ENCODE data around the gene PIP5KL1.
"Not testable (repeated sequence)": the region's sequence is repeated elsewhere in the genome, so short reads cannot be mapped to it uniquely, and the experiment has no call there.

PIP5KL1 gene

DNA sequence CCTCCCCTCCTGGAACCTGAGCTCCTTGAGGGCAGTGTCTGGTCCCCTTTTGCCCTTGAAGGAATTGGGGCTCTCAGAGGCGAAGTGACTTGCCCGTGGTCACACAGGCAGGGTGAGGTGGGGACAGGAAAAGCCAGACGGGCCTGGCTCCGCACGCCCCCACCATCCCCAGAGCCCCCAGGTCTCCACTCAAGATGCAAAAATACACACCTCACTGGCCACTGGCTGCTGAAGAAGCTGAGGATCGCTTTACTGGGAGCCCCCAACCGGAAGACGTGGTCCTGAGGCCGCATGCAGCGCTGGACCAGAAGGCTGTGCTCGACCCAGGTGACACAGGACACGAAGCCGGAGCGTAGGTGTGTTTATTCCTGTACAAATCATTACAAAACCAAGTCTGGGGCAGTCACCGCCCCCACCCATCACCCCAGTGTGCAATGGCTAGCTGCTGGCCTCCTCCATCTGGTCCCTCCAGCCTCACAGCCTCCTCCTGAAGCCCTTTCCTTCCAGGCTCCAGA lies 45.5 kb downstream of the PIP5KL1 start:
- no peak overlapping the region for H3K4me3 ChIP-seq (ENCODE audit: low read depth, low read length)
- no peak for DNase-seq (ENCODE audit: low read depth)
- TF ChIP-seq, protein P1, sequence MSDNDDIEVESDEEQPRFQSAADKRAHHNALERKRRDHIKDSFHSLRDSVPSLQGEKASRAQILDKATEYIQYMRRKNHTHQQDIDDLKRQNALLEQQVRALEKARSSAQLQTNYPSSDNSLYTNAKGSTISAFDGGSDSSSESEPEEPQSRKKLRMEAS (IDR thresholded peaks at IDR 0.05; ENCODE audit: low read depth, low read length) = no peak
- no peak for TF ChIP-seq POLR2A (IDR thresholded peaks at IDR 0.05; ENCODE audit: extremely low read depth, insufficient read length)

DNA sequence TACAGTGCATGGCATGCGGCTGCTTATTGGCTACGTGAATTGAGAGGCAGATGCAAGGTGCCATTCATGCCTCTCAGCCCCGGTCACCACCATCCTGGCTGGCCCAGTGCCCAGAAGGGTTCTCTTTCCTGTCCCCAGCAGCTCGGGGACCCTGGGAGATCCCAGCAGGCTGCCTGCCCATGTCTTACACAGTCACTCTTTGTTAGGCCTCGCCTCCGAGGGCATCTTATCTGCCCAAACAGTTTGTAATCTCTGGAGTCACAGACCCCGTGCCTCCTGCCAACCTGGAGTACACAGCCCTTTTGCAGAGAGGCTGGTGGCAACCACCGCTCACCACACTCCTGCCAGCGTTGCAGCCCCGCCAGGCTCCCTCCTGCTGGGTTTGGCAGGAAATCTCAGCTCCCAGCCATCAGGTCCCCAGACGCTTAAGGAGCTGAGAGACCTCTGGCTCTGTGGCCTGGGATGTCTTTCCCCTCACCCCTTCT lies 46.1 kb downstream of the PIP5KL1 start:
- H3K4me3 ChIP-seq (ENCODE audit: low read depth, low read length) = no peak overlapping the region
- no peak for DNase-seq (ENCODE audit: low read depth)
- TF ChIP-seq, protein P2, sequence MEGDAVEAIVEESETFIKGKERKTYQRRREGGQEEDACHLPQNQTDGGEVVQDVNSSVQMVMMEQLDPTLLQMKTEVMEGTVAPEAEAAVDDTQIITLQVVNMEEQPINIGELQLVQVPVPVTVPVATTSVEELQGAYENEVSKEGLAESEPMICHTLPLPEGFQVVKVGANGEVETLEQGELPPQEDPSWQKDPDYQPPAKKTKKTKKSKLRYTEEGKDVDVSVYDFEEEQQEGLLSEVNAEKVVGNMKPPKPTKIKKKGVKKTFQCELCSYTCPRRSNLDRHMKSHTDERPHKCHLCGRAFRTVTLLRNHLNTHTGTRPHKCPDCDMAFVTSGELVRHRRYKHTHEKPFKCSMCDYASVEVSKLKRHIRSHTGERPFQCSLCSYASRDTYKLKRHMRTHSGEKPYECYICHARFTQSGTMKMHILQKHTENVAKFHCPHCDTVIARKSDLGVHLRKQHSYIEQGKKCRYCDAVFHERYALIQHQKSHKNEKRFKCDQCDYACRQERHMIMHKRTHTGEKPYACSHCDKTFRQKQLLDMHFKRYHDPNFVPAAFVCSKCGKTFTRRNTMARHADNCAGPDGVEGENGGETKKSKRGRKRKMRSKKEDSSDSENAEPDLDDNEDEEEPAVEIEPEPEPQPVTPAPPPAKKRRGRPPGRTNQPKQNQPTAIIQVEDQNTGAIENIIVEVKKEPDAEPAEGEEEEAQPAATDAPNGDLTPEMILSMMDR (IDR thresholded peaks at IDR 0.05; ENCODE audit: low read depth, low read length) = no peak
- TF ChIP-seq MYC (IDR thresholded peaks at IDR 0.05; ENCODE audit: low read depth, low read length) = no peak
- no peak for TF ChIP-seq POLR2A (IDR thresholded peaks at IDR 0.05; ENCODE audit: extremely low read depth, insufficient read length)
- TF ChIP-seq, protein P1 (IDR thresholded peaks at IDR 0.05; ENCODE audit: low read depth, low read length) = no peak

DNA sequence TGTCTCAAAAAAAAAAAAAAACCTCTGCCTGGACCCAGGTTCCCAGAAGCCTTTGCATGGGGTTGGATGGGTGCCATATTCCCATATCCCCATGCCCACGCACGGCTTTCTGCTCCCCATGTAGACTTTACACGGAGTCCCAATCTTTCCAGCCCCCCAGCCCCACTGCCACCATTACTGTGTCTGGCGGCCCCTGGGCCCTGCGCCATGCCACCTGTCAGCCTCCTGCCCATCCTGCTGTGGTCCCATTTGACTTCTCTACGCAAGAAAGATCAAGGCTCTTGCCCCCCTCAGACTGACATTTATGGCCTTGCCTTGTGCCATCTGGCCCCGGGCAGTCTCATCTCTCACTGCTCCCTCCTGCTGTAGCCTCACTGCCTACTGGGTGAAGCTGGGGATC lies 46.6 kb downstream of the PIP5KL1 start:
- TF ChIP-seq POLR2A (IDR thresholded peaks at IDR 0.05; ENCODE audit: extremely low read depth, insufficient read length) (no peak), MYC (IDR thresholded peaks at IDR 0.05; ENCODE audit: low read depth, low read length) (no peak)
- TF ChIP-seq, protein P1 (IDR thresholded peaks at IDR 0.05; ENCODE audit: low read depth, low read length) = no peak
- TF ChIP-seq, protein P2 (IDR thresholded peaks at IDR 0.05; ENCODE audit: low read depth, low read length) = no peak
- no peak for DNase-seq (ENCODE audit: low read depth)
- no peak overlapping the region for H3K4me3 ChIP-seq (ENCODE audit: low read depth, low read length)

DNA sequence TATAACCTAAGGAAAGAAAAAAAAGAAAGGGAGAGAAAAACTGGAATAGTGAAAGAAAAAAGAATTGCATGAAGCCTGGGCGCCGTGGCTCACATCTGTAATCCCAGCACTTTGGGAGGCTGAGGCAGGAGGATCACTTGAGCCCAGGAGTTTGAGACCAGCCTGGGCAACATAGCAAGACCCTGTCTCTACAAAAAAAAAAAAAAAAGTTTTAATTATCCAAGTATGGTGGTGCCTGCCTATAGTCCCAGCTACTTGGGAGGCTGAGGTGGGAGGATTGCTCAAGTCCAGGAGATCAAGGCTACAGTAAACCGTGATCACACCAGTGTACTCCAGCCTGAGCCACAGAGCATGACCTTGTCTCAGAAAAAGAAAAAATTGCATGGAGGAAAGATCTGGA lies 48.9 kb downstream of the PIP5KL1 start:
- H3K4me3 ChIP-seq (ENCODE audit: low read depth, low read length); DNase-seq (ENCODE audit: low read depth): not testable (repeated sequence)

DNA sequence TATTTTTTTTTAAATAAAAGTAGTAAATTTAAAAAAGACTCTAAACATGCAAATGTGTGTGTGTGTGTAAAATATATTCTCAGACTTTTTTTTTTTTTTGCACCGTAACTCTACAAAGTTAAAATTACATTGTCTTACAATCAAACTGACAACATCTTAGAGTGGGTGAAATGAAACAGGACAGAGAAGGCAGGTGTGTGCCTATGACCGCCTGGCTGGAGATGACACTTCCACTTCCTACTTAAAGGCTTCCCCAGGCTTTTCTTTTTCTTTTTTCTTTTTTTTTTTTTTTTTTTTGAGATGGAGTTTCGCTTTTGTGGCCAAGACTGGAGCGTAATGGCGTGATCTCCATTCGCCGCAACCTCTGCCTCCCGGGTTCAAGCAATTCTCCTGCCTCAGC lies 50.4 kb downstream of the PIP5KL1 start:
- TF ChIP-seq, protein P1 (IDR thresholded peaks at IDR 0.05; ENCODE audit: low read depth, low read length) = no peak
- TF ChIP-seq, protein P2 (IDR thresholded peaks at IDR 0.05; ENCODE audit: low read depth, low read length) = no peak
- no peak for TF ChIP-seq MYC (IDR thresholded peaks at IDR 0.05; ENCODE audit: low read depth, low read length)
- no peak for TF ChIP-seq POLR2A (IDR thresholded peaks at IDR 0.05; ENCODE audit: extremely low read depth, insufficient read length)
- DNase-seq (ENCODE audit: low read depth) = no peak
- H3K4me3 ChIP-seq (ENCODE audit: low read depth, low read length) = no peak overlapping the region

DNA sequence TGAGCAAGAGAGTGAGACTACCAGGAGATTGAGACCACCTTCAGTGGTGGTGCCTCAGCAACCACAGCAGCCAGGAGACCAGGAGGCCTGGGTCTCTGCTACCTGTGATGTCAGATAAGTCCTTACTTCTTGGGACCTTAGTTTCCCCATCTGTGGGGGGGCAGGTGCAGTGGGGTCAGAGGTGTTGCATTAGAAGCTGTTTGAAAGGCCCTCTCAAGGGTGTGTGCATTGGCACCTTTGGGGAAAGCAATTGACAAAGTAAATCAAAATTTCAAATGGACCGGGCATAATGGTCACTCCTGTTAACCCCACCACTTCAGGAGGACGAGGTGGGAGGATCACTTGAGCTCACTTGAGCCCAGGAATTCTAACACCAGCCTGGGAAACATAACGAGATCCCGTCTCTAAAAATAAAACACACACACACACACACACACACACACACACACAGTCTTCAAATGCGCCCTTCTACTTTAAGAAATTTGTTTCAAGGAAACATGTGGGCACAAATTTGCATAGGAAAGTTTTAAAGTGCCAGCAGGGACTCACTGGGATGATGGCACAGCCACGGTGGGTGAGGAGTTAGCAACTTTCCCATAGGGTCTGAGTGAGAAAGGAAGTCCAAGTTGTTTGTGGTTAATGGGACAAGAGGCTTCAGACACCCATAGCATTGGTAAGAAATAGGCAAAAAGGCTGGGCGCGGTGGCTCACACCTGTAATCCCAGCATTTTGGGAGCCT lies 51.8 kb downstream of the PIP5KL1 start:
- no peak overlapping the region for H3K4me3 ChIP-seq (ENCODE audit: low read depth, low read length)
- TF ChIP-seq, protein P2 (IDR thresholded peaks at IDR 0.05; ENCODE audit: low read depth, low read length) = no peak
- no peak for TF ChIP-seq MYC (IDR thresholded peaks at IDR 0.05; ENCODE audit: low read depth, low read length)
- TF ChIP-seq, protein P1 (IDR thresholded peaks at IDR 0.05; ENCODE audit: low read depth, low read length) = no peak
- no peak for TF ChIP-seq POLR2A (IDR thresholded peaks at IDR 0.05; ENCODE audit: extremely low read depth, insufficient read length)
- DNase-seq (ENCODE audit: low read depth) = no peak

Data from NB4 (cell line).